ENCODE data around the gene SMG6.
"Not testable (repeated sequence)": the region's sequence is repeated elsewhere in the genome, so short reads cannot be mapped to it uniquely, and the experiment has no call there.

SMG6 gene

GRCh38 chr17:2202996-2203575 is 100.5 kb downstream of the SMG6 start:
- no peak for DNase-seq (ENCODE audit: low read depth)

- no peak for DNase-seq (ENCODE audit: low read depth)
Measured at GRCh38 chr17:2202302-2202995, 101.1 kb downstream of the SMG6 start.

- DNase-seq (ENCODE audit: low read depth): not testable (repeated sequence)
Measured at GRCh38 chr17:2199386-2199785, 104.2 kb downstream of the SMG6 start.

GRCh38 chr17:2198927-2199326 is 104.7 kb downstream of the SMG6 start:
- DNase-seq (ENCODE audit: low read depth): no peak

GRCh38 chr17:2197271-2197670 is 106.3 kb downstream of the SMG6 start:
- no peak for DNase-seq (ENCODE audit: low read depth)

- DNase-seq (ENCODE audit: low read depth): no peak
Measured at GRCh38 chr17:2195729-2196128, 107.9 kb downstream of the SMG6 start.

GRCh38 chr17:2194889-2195335 is 108.7 kb downstream of the SMG6 start:
- no peak for DNase-seq (ENCODE audit: low read depth)

GRCh38 chr17:2192367-2193057 is 111.1 kb downstream of the SMG6 start:
- DNase-seq (ENCODE audit: low read depth): peak; percentile 95

- DNase-seq (ENCODE audit: low read depth): no peak
Measured at GRCh38 chr17:2191785-2192184, 111.8 kb downstream of the SMG6 start.

GRCh38 chr17:2191227-2191626 is 112.4 kb downstream of the SMG6 start:
- DNase-seq (ENCODE audit: low read depth): no peak

- DNase-seq (ENCODE audit: low read depth): no peak
Measured at GRCh38 chr17:2190014-2190413, 113.6 kb downstream of the SMG6 start.

GRCh38 chr17:2188971-2189630 is 114.5 kb downstream of the SMG6 start:
- DNase-seq (ENCODE audit: low read depth): no peak

GRCh38 chr17:2187758-2188157 is 115.8 kb downstream of the SMG6 start:
- no peak for DNase-seq (ENCODE audit: low read depth)

GRCh38 chr17:2186937-2187336 is 116.6 kb downstream of the SMG6 start:
- DNase-seq (ENCODE audit: low read depth): no peak

GRCh38 chr17:2184993-2185931 is 118.3 kb downstream of the SMG6 start:
- no peak for DNase-seq (ENCODE audit: low read depth)

GRCh38 chr17:2183346-2183745 is 120.2 kb downstream of the SMG6 start:
- DNase-seq (ENCODE audit: low read depth): no peak

- no peak for DNase-seq (ENCODE audit: low read depth)
Measured at GRCh38 chr17:2181897-2182448, 121.6 kb downstream of the SMG6 start.

GRCh38 chr17:2181206-2181896 is 122.2 kb downstream of the SMG6 start:
- DNase-seq (ENCODE audit: low read depth): no peak

- no peak for DNase-seq (ENCODE audit: low read depth)
Measured at GRCh38 chr17:2180768-2181167, 122.8 kb downstream of the SMG6 start.

GRCh38 chr17:2179615-2180295 is 123.8 kb downstream of the SMG6 start:
- no peak for DNase-seq (ENCODE audit: low read depth)
